8988T (cell line): ENCODE measurements around the gene ASGR2.
"Not testable (repeated sequence)": the region's sequence is repeated elsewhere in the genome, so short reads cannot be mapped to it uniquely, and the experiment has no call there.

Source experiments
- DNase-seq: peaks from one replicate; pipeline ENCODE4 v3.0.0; 2011

ASGR2 gene

DNA sequence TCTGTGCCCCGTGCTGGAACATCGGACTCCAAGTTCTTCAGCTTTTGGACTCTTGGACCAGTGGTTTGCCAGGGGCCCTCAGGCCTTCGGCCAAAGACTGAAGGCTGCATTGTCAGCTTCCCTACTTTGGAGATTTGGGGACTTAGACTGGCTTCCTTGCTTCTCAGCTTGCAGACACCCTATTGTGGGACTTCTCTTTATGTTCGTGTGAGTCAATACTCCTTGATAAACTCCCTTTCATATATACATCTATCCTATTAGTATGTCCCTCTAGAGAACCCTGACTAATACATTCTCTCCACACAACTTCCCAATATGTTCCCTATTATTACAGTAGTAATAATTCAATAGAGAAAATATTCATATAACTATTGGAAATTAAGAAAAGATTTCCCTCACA, 9.2 kb upstream of the ASGR2 start:
- no peak for DNase-seq

DNA sequence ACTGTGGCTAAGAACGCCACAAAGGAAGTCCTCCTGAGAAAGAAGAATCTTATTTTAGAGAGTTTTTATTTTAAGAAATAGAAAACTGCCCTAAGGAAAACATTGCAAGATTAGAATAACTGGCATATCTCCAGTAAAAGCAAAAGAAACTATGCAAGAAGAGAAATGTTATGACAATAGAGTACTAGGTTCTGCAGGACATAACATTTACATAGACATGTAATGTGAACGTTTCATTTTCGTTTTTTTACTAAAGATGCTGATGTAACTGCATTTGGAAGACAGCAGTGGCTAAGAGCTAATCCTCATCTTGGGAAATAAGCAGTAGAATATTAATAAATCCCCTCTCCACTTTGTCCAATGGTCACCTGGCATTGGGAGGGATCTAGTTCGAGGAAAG, 7.8 kb upstream of the ASGR2 start:
- DNase-seq: no peak

DNA sequence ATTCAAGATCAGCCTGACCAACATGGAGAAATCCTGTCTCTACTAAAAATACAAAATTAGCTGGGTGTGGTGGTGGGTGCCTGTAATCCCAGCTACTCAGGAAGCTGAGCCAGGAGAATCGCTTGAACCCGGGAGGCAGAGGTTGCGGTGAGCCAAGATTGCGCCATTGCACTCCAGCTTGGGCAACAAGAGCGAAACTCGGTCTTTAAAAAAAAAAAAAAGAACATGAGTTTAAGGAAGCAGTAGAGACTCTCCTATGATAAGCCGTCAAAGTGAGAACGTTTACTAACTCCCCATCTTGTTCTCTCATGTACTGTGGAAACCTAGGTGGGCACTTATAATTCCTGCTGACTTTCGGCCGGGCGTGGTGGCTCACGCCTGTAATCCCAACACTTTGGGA, 6.0 kb upstream of the ASGR2 start:
- not testable (repeated sequence) for DNase-seq

DNA sequence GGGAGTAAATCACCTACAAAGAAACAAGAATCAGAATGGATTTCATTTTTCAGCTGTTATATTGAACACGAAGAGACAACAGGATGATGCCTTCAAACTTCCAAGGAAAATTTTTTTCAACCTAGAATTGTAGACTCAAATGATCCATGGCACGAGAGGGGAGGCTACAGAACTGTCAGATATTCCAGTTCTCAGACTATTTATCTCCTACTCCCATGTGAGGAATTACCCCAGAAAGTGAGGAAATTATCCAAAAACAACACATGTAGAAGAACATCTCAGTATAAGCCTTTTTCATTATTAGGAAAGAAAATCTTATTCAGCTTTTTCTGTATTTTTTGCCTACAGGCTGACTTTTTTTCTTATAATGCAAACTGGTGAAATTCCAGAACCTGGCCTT, 5.5 kb upstream of the ASGR2 start:
- DNase-seq: no peak

DNA sequence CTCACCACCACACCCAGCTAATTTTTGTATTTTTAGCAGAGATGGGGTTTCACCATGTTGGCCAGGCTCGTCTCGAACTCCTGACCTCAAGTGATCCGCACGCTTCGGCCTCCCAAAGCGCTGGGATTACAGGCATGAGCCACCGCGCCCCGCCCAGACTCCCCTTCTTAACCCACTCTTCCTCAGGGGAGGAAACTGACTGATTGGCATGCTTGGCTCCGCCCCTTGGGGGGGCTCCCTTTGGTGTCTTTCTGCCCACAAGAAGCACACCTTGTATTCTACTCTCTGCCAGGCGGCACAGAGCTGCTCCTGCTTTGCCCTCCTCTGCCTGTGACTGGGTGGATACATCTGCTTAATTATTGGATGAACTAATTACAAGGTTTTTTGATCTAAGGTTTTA, 4.7 kb upstream of the ASGR2 start:
- no peak for DNase-seq

DNA sequence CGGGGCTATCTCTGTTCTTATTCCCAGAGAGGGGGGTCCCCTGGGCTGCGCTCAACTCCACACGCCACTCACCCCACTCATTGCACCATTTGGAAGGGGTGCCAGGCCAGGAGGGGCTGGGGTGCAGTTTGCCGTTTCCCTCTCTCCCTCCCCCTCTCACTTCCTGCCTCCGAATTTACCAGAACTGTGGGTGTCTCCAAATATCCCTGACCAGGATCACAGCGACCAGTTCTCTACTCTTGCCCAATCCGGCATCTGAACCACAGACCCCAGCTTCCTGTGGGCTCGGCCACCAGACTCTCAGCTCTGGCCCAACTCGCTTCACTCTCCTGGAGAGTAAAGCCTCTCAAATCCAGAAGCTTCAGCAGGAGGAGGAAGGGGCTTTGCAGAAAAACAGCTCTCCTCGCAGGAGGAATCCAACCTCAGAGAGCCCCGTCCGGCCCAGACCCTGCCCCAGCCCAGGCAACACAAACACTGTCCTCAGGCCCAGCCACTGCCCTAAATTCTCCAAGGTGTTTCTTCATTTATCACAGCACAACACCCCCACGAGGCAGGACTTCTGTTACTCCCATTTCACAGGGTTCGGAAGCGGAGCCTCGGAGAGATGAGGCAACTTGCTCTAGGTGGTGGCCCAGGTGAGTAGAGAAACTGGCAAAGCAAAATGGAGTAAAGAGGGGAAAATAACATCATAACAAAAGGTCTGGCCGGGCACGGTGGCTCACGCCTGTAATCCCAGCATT, 423 bp upstream of the ASGR2 start:
- no peak for DNase-seq

DNA sequence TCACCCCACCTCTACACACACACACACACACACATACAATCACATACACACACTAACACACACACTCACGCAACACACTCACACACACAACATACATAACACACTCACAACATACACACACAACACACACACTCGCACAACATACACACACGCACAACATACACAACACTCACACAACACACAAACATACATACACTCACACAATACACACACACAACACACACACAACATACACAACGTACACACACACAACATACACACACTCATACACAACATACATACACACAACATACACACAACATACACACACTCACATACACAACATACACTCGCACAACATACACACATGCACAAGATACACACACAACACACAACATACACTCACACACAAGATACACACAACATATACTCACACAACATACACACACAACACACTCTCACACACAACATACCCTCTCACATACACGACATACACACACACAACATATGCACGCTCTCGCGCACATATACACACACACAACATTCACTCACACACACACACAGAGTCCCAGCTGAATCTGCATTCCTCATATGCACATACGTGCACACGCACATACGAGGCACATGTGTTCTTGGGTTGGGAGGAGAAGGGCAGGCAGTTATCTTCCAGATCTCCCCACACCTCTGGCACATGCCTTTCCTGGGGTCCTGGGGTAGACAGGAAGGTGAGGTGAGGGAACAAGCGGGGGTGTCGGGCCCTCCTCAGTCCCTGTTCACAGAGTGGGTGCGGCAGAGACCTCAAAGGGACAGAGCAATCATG, 1.1 kb downstream of the ASGR2 start:
- no peak for DNase-seq

DNA sequence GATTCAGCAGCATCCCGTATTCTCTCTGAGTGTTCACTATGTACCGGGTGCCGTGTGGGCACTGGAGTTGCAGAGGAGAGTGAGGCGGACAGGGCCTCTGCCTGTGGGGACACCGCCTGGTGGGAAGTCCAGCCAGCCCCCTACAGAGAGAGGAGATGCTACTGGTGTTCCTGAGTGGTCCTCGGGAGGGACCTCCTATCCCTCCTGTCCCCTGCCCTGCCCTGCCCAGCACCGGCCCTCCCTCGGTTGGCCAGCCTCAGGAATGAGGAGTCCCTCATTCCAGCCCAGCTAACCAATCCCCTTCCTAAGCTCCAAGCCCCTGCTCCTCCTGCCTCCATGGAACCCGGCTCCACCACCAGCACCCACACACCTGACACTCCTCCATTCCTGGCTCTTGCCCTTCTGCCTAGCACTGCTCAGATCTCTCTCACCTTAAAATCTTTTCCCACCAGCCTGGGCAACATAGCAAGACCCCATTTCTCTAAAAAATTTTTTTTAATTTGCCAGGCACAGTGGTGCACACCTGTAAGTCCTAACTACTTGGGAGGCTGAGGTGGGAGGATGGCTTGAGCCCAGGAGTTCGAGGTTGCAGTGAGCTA, 2.0 kb downstream of the ASGR2 start:
- DNase-seq: no peak

DNA sequence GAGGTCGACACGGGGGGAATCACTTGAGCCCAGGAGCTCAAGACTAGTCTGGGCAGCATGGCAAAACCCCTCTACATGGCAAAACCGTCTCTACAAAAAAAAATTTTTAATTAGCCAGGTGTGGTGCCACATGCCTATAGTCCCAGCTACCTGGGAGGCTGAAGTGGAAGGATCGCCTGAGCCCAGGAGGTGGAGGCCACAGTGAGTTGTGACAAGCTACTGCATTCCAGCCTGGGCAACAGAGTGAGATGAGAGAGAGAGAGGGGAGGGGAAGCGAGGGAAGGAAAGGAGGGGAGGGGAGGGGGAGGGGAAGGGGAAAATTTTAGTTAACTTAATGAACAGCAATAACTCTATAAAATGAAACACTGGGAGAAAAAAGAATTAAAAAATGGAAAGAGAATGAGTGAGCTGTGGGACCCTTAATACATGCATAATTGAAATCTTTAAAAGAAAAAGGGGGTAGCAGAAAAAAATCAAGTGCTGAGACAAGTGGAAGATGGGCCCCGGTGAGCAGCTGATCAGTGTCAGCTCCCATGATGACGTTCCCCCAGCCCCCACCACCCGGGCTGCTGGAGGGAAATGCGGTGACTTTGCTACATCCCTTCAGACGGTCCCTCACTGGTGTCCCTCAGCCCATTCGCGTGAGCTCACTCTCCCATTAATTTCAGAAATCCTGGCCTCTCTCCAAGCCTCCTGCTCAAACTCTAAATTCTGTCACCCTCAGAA, 2.7 kb downstream of the ASGR2 start:
- no peak for DNase-seq

DNA sequence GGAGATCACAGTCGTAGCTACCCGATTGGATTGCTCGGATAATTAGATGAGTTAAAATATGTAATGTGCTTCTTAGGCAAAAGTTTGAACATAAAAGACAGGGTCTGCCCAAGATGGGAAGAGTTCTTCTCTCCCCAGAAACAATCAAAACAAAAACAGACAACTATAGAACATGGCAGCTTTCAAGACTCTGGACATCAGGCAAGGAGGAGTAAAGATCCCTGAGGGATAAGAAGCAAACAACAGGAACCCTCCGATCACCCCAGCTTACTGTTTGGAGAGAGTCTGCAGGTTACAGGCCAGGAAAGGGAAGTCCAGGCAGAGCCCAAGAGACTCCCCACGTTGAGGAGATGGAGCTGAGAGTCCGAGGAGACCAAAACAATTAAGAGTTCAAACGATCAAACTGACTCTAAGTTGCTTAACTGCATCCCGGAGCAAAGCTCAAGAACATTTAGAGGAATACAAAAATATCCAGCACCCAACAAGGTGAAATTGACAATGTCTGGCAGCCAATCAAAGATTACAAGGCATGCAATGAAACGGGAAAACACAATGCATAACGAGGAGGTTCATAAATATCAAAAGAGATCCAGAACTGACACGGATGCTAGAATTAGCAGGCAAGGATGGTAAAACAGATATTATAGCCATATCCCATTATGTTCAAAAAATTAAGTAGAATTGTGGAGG, 3.9 kb downstream of the ASGR2 start:
- no peak for DNase-seq

DNA sequence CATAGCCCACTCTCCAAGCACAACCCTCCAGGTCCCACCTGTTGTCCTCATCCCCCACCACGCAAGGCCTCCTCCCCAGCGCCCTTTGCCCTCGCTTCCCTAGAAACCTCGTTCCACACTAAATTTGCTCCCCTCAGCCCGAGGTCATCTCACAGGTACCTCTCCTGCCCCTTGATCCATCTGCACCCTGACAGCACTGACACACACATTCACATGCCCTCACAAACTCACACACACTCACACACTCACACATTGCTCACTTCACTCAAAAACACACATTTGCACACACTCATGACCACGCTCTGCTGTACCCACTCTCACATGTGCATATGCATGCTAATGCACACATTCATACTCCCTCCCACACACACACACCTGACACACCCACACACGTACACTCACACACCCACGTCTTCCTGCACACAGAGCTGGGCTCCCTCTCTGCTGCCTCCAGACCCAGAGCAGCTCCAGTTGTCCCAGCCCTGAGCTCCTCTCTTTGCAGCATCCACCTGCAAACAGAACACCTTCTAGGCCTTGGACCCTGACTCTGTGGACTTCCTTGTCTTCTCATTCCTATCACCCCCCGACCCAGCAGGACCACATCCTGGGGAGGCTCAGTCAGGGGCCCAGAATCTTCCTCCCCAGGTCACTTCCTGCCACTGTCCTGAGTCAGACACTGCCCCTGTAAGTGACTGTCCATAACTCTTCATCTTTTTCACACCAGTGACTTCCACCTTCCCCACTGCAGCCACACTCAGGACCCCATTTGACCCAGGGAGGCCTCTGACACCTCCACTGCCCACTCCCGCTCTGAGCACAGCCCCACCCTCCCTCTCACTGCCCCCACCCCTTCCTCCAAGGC, 4.9 kb downstream of the ASGR2 start:
- DNase-seq: no peak

DNA sequence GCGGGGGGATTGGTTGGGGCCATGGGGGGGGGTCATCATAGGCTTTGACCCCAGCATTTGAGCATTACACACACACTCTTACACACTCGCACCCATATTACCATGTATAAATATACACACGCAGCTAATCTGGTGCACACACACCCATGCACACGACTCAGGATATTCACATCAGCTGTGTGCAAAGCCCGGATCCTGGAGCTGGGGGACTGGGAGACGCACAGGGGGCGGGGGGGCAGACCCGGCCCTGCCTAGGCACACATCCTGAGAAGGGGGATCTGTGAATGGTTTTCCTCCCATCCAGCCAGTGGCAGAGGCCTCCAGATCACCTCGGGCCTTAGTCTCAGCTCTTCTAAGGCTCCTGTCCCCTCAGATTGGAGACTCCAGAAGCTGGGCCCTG, 5.6 kb downstream of the ASGR2 start:
- no peak for DNase-seq

DNA sequence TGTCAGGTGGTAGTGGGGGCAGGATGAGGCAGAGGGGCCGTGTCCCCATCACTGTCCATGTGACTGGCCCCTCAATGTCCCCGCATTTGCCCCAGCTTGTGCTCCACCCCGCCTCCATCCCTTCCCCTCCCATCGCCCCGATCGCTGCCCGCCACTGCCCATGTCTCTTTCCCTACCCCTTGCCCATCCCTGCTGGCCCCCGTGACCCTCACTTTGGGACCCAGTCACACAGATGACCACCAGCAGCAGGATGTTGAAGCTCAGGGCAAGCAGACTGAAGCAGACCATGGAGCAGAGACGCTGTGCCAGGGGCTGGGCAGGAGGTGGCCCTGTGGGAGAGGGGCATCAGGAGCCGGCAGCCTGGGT, 6.1 kb downstream of the ASGR2 start:
- no peak for DNase-seq

DNA sequence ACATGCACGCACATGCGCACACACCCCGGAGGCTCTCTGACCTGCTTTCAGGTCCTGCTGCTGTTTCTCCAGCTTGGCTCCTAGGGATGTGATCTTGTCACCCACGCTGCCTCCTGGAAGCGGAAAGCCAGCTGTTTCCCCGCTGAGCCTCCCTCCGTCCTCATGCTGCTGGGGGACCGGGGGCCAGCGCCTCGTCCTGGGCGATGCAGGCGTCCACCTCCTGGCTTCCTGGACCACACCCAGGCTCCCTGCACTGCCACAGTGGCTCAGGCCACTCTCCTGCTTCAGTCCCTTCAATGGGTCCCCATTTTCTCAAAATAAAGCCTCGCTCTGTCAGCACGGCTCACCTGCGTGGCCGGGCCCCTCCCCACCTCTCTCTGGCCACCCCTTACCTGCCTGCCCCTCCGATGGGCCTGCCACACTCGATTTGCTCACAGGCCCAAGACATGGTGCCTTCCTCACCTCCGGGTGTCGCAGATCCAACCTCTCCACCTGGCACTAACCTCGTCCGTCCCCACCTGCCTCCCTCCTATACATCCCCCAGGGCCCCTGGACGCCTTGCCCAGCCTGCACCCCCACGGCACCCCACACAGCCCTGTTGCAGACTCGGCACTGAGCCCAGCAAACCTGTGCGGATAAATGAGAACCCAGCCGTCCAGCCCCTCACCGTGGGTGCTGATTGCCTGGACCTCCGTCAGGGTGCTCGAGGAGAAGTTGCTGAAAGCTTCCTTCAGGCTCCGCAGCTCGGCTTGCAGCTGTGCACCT, 6.6 kb downstream of the ASGR2 start:
- no peak for DNase-seq

DNA sequence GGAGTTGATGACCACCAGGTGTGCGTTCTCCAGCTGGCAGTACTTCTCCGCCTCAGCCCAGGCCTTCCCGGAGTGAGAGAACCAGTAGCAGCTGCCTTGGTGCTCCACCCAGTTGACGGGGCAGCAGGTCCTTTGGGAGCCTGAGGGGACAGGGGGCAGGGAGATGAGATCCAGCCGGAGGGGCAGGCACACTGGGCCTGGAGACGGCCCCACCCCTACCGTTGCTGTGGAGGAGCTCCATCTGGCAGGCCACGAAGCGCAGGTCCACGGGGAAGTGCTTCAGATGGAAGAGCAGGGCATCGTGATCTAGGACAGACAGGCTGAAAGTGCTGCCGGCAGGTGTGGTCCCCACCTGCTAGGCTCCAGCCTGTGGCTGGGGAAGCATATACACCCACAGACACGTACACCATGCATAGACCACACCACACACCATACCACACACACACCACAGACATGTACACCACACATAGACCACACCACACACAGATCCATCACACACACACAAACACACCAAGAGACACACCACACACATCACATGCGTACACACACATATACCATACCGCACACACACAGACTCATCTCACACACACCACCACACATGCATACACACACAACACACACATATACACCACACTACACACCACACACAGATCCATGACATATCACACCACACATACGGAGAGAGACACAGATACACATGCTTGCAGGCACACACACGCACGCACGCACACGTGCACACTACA, 7.4 kb downstream of the ASGR2 start:
- DNase-seq: no peak

DNA sequence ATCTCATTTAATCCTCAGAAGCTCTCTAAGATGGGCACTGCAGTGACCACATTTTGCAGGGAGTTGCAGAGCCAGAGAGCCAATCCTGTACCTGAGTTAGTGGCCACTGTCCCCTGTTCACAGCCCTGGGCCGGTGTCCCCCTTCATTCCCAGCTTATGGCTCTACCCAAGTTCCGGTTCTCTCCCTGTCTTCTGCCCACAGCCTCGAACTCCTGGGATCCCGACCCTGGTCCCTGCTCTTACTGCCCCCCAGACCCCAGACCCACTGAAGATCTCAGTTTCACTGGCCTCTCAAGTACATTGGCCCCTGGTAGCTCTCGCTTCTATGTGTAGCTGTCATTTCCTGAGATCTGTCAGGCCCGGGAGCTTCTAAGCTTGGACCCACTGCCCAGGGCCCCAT, 12.2 kb downstream of the ASGR2 start:
- DNase-seq: no peak

DNA sequence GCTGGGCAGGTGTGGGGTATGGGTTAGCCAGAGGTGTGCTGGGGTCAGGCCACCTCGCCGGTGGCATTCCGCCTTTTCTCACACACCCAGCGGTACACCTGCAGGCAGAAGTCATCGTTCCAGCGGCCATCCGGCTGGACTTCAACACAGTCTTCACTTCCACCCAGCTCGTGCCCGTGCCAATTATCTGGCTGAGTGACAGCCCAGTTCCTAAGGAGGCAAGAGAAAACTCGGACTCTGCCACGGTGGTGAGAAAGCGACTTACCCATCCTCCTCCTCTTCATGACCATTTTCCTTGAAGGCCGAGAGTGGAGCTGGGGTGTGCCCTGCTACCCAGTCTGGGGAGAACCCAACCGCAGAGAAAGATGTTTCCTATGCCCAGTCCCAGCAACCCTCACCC, 13.1 kb downstream of the ASGR2 start:
- no peak for DNase-seq

DNA sequence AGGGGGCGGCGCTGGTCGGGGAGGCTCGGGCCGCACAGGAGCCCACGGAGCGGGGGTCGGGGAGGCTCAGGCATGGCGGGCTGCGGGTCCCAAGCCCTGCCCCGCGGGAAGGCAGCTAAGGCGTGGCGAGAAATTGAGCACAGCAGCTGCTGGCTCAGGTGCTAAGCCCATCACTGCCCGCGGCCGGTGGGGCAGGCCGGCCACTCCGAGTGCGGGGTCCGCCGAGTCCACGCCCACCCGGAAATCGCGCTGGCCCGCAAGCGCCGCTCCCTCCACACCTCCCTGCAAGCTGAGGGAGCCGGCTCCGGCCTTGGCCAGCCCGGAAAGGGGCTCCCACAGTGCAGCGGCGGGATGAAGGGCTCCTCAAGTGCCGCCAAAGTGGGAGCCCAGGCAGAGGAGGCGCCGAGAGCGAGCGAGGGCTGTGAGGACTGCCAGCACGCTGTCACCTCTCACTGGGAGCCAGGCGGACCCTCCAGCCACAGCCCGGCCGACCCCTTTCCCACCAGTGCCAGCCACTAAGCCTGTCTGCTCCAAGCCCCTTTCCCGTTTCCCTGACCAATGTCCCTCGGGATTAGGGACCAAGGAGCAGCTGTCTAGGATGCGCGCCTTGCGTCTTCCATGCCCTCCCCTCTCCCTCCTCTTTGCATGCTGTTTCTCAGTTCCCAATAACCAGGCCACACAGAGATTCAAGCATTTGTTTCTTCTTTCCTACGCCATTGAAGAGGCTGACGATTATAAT, 13.8 kb downstream of the ASGR2 start:
- not testable (repeated sequence) for DNase-seq

DNA sequence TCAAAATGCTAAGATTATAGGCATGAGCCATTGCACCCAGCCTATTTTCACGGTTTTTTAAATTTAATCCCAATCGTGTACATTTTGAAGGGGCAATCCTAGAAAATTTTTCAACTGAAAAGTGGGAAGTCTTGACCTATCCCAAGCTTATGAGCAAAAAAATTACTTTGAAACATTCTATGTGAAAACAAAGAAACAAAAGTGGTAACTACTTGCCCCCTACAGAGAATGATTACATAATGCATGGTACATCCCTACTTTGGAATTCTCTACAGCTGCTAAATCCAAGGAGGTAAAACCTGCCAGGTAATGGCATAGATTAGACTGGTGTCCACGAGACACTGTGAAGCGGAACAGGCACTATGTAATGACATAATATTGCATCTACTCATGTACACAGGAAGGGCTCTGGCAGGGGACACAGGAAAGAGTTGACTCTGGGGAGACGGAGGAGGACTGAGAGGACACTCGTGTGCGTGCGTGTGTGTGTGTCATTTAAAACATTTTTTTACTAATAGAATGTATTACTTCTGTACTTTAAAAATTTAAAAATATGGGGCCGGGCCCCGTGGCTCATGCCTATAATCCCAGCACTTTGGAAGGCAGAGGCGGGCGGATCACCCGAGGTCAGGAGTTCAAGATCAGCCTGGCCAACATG, 15.7 kb downstream of the ASGR2 start:
- DNase-seq: no peak
